Stimulated activated CD4-positive, alpha-beta T cell treated with anti-CD3 and anti-CD28 coated beads, TNF-alpha, amount 100 ng/mL, for 4 hours (primary cell): ENCODE results near the gene MBD3L2B.
"Not testable (repeated sequence)": the region's sequence is repeated elsewhere in the genome, so short reads cannot be mapped to it uniquely, and the experiment has no call there.

ENCODE experiments used
- DNase-seq, 3 experiments: peaks; one replicate each; pipeline ENCODE4 v3.0.0-alpha.2; 2020; ENCODE audit warnings: low read depth in 3 of 3

Gene MBD3L2B

GRCh38 chr19:7021331-7021730 lies at the start of gene MBD3L2B:
Gene MBD3L2B (minus strand): TSS chr19:7021431. CDS start chr19:7021397, 34 bp downstream.
- not testable (repeated sequence) for DNase-seq

GRCh38 chr19:7069904-7070226 lies 48.6 kb upstream of the MBD3L2B start:
- no peak for DNase-seq

GRCh38 chr19:7069042-7069903 lies 48.0 kb upstream of the MBD3L2B start, which contains the start of gene ZNF557:
Gene ZNF557 (plus strand): TSS chr19:7069703. CDS start chr19:7075075, 5,372 bp downstream.
- DNase-seq = peak; percentile 98 to 99 (median 99)

GRCh38 chr19:7068599-7068998 lies 47.4 kb upstream of the MBD3L2B start:
- no peak for DNase-seq

- no peak for DNase-seq
Observed at GRCh38 chr19:7067716-7068115, 46.5 kb upstream of the MBD3L2B start.

GRCh38 chr19:7067122-7067521 lies 45.9 kb upstream of the MBD3L2B start:
- not testable (repeated sequence) for DNase-seq

- no peak for DNase-seq
Observed at GRCh38 chr19:7063764-7064418, 42.7 kb upstream of the MBD3L2B start.

GRCh38 chr19:7063339-7063738 lies 42.1 kb upstream of the MBD3L2B start:
- DNase-seq = no peak

- DNase-seq = not testable (repeated sequence)
Observed at GRCh38 chr19:7059977-7060376, 38.7 kb upstream of the MBD3L2B start.

- DNase-seq = not testable (repeated sequence)
Observed at GRCh38 chr19:7058576-7058975, 37.3 kb upstream of the MBD3L2B start, which contains the start of gene MBD3L3. Gene MBD3L3 (minus strand): TSS chr19:7058676. CDS start chr19:7058605, 71 bp downstream.

GRCh38 chr19:7056371-7056770 lies 35.1 kb upstream of the MBD3L2B start:
- DNase-seq = not testable (repeated sequence)

GRCh38 chr19:7055679-7056078 lies 34.4 kb upstream of the MBD3L2B start:
- not testable (repeated sequence) for DNase-seq

GRCh38 chr19:7054635-7055368 lies 33.6 kb upstream of the MBD3L2B start:
- not testable (repeated sequence) for DNase-seq

GRCh38 chr19:7052896-7053295 lies 31.7 kb upstream of the MBD3L2B start:
- not testable (repeated sequence) for DNase-seq

GRCh38 chr19:7051421-7051820 lies 30.2 kb upstream of the MBD3L2B start:
- not testable (repeated sequence) for DNase-seq

- not testable (repeated sequence) for DNase-seq
Observed at GRCh38 chr19:7049021-7049420, 27.8 kb upstream of the MBD3L2B start, which contains the start of gene MBD3L2. Gene MBD3L2 (plus strand): TSS chr19:7049321. CDS start chr19:7049374, 53 bp downstream.

GRCh38 chr19:7041563-7041962 lies 20.3 kb upstream of the MBD3L2B start:
- not testable (repeated sequence) for DNase-seq

- not testable (repeated sequence) for DNase-seq
Observed at GRCh38 chr19:7040079-7040478, 18.8 kb upstream of the MBD3L2B start, which contains the start of gene MBD3L4. Gene MBD3L4 (minus strand): TSS chr19:7040179. CDS start chr19:7040144, 35 bp downstream.

GRCh38 chr19:7030278-7030677 lies 9.0 kb upstream of the MBD3L2B start, which contains the start of gene MBD3L5:
Gene MBD3L5 (plus strand): TSS chr19:7030578. CDS start chr19:7030612, 34 bp downstream.
- not testable (repeated sequence) for DNase-seq

GRCh38 chr19:7028790-7029189 lies 7.6 kb upstream of the MBD3L2B start:
- not testable (repeated sequence) for DNase-seq

GRCh38 chr19:7018828-7019227 lies 2.4 kb downstream of the MBD3L2B start:
- no peak for DNase-seq

- DNase-seq = no peak
Observed at GRCh38 chr19:7013678-7014077, 7.6 kb downstream of the MBD3L2B start.
